K562 (cell line): ENCODE results near the gene HNRNPU. TPM values are rescaled to one million over a fixed set of nuclear protein-coding genes. Genes with fewer than 3 reads are reported as not detected.

ENCODE experiments used
- CBX1 ChIP-seq: sonication (generic); IDR thresholded peaks from 2 replicates; pipeline ENCODE4 v1.6.1; 2016; ENCODE audit warnings: antibody characterized with exemption, low read depth, mild to moderate bottlenecking
- NELFE ChIP-seq: IDR thresholded peaks from 2 replicates; pipeline ENCODE4 v1.6.1; 2011; ENCODE audit warnings: mild to moderate bottlenecking; ENCODE audit not compliant: insufficient read depth, insufficient read length
- POLR2AphosphoS5 ChIP-seq: IDR thresholded peaks from 2 replicates; pipeline ENCODE4 v1.6.1; 2011; ENCODE audit warnings: mild to moderate bottlenecking, low read depth, low read length, moderate library complexity; ENCODE audit not compliant: control insufficient read depth, insufficient read depth
- PYGO2 ChIP-seq: fragments of 450-650 bp; IDR thresholded peaks from 2 replicates; pipeline ENCODE4 v1.6.1; 2016; ENCODE audit warnings: mild to moderate bottlenecking, missing genetic modification characterization, moderate library complexity, missing compliant biosample characterization
- XRCC4 ChIP-seq: IDR thresholded peaks from one replicate; pipeline ENCODE4 v1.6.1; 2011; ENCODE audit not compliant: insufficient read depth, insufficient read length; ENCODE audit errors: extremely low read depth
- XRCC5 ChIP-seq: fragments of 200-400 bp; formaldehyde crosslinking; IDR thresholded peaks from 2 replicates; pipeline ENCODE4 v1.6.1; 2017; ENCODE audit warnings: low read depth, mild to moderate bottlenecking, low read length
- YBX1 ChIP-seq: fragments of 450-650 bp; IDR thresholded peaks from 2 replicates; pipeline ENCODE4 v1.7.1; 2016; ENCODE audit warnings: mild to moderate bottlenecking
- ZNF609 ChIP-seq: sonication (generic); formaldehyde crosslinking; IDR thresholded peaks from 2 replicates; pipeline ENCODE4 v1.8.1; 2023; ENCODE audit warnings: missing genetic modification reagents, mild to moderate bottlenecking, borderline replicate concordance
- polyA plus RNA-seq, 8 experiments: library from polyadenylated mRNA; depleted of rRNA in 4 of 8; stranded (reverse) in 5 of 8; unstranded in 3 of 8; fragments of >200 nt; fragmentation: Nextera tagmentation in 2 of 8; fragmentation: Illumina TruSeq in 1 of 8; extraction: Ambion mirVana in 2 of 8; extraction: Trizol in 1 of 8; gene quantifications; 2 replicates each; pipeline versions ENCODE4 v1.2.1 to v1.2.3, GENCODE V29; 2011 to 2014; ENCODE audit warnings: inconsistent platforms in 1 of 8, missing spikeins in 1 of 8
- total RNA-seq, 7 experiments: library from RNA; depleted of rRNA in 6 of 7; stranded (reverse); fragments of >200 nt in 6 of 7; fragmentation: Illumina TruSeq in 2 of 7; extraction: Trizol in 2 of 7; gene quantifications; 2 replicates each; pipeline versions ENCODE4 v1.2.1 to v1.2.3, GENCODE V29; 2011 to 2021; ENCODE audit warnings: low replicate concordance in 1 of 7
- TF ChIP-seq, protein P1 (sequence below), 2 experiments: fragments of 450-650 bp; IDR thresholded peaks; 2 replicates each; pipeline ENCODE4 v1.6.1; 2016; ENCODE audit warnings: mild to moderate bottlenecking in 2 of 2, borderline replicate concordance in 1 of 2, low read depth in 1 of 2, moderate library complexity in 1 of 2

Gene HNRNPU
- total and polyA plus RNA-seq, 9 of the 15 experiments (the other 6 are each of a cell fraction or from before 2014, with no cell fraction given) = 159 to 777 (median 577) TPM

- TF ChIP-seq, protein P1, sequence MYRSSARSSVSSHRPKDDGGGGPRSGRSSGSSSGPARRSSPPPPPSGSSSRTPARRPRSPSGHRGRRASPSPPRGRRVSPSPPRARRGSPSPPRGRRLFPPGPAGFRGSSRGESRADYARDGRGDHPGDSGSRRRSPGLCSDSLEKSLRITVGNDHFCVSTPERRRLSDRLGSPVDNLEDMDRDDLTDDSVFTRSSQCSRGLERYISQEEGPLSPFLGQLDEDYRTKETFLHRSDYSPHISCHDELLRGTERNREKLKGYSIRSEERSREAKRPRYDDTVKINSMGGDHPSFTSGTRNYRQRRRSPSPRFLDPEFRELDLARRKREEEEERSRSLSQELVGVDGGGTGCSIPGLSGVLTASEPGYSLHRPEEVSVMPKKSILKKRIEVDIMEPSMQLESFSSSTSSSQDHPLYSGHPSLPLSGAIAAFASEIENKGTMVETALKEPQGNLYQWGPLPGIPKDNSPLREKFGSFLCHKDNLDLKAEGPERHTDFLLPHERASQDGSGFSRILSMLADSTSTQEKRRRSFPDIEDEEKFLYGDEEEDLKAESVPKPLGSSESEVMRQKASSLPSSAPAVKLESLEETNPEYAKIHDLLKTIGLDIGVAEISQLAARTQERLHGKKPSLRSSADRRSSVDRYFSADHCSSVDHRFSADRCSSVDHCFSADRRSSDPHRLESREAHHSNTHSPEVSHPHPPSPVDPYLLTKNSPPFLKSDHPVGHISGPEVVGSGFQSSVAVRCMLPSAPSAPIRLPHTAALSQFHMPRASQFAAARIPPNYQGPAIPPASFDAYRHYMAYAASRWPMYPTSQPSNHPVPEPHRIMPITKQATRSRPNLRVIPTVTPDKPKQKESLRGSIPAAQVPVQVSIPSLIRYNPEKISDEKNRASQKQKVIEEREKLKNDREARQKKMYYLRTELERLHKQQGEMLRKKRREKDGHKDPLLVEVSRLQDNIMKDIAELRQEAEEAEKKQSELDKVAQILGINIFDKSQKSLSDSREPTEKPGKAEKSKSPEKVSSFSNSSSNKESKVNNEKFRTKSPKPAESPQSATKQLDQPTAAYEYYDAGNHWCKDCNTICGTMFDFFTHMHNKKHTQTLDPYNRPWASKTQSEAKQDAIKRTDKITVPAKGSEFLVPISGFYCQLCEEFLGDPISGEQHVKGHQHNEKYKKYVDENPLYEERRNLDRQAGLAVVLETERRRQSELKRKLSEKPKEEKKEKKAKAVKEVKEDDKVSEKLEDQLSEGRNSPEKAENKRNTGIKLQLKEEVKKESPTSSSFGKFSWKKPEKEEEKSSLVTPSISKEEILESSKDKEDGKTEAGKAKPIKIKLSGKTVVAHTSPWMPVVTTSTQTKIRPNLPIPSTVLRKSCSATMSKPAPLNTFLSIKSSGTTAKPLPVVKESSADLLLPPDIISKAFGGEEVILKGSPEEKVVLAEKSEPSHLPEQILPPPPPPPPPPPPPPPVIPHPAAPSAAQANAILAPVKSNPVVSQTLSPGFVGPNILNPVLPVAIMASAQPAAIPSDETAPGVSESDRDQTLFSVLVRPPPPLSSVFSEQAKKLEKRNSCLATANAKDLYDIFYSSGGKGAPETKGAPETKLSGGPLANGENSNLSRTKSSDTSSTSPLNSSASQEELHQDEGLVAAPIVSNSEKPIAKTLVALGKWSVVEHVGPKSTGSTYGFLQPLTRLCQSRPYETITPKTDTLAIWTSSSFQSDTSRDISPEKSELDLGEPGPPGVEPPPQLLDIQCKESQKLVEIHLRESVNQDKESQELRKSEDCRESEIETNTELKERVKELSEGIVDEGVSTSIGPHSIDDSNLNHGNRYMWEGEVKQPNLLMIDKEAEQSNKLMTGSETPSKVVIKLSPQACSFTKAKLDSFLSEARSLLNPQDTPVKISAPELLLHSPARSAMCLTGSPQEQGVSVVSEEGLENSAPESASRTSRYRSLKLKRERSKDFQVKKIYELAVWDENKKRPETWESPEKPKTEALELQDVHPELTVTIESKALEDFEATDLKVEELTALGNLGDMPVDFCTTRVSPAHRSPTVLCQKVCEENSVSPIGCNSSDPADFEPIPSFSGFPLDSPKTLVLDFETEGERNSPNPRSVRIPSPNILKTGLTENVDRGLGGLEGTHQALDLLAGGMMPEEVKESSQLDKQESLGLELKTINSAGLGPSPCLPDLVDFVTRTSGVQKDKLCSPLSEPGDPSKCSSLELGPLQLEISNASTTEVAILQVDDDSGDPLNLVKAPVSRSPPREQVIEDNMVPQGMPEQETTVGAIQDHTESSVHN (IDR thresholded peaks at IDR 0.05; ENCODE audit: borderline replicate concordance in 1 of 2, low read depth in 1 of 2) = no peak
- TF ChIP-seq PYGO2 (no peak), XRCC4 (no peak), CBX1 (peak; percentile 78; the same call in 1 of the 2 replicates), YBX1 (no peak), POLR2AphosphoS5 (peak; percentile 87), NELFE (no peak), ZNF609 (CRISPR knock-in tag) (peak; percentile 36; the same call in 1 of the 2 replicates), XRCC5 (no peak)
These were observed 28.8 kb downstream of the HNRNPU start, which contains the start of gene COX20 (continued) for GRCh38 chr1:244835276-244836134.
